Measurements from ENCODE around the gene NAV3.

DNA sequence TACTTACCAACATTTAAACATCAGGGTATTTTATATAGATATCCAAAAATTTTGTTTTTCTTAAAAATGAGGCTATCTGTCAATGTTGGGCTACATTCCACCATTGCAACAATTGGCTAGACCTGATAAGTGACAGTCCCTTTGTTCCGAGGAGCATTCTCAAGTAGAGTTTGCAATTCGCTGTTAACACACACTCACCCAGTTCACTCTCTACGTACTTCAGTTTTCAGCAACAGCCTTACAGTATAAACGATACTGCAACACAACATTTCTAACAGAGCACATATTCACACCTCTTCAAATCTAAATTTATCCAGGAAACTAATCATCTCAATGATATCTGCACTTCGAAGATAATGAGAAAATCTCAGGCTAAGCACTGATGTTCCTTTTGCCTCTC lies 393.5 kb downstream of the NAV3 start:
- TF ChIP-seq EZH2phosphoT487 (IDR thresholded peaks at IDR 0.05; ENCODE audit: borderline replicate concordance, low read length), result no peak
- TF ChIP-seq, protein P1, sequence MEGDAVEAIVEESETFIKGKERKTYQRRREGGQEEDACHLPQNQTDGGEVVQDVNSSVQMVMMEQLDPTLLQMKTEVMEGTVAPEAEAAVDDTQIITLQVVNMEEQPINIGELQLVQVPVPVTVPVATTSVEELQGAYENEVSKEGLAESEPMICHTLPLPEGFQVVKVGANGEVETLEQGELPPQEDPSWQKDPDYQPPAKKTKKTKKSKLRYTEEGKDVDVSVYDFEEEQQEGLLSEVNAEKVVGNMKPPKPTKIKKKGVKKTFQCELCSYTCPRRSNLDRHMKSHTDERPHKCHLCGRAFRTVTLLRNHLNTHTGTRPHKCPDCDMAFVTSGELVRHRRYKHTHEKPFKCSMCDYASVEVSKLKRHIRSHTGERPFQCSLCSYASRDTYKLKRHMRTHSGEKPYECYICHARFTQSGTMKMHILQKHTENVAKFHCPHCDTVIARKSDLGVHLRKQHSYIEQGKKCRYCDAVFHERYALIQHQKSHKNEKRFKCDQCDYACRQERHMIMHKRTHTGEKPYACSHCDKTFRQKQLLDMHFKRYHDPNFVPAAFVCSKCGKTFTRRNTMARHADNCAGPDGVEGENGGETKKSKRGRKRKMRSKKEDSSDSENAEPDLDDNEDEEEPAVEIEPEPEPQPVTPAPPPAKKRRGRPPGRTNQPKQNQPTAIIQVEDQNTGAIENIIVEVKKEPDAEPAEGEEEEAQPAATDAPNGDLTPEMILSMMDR (IDR thresholded peaks at IDR 0.05; ENCODE audit: low read depth, low read length, poor library complexity, severe bottlenecking), result no peak
